ENCODE data around the gene SPIRE2. TPM values are rescaled to one million over a fixed set of nuclear protein-coding genes. Genes with fewer than 3 reads are reported as not detected.

SPIRE2 gene
- total and polyA plus RNA-seq, 2 of the 4 experiments (the other 2 are of a cell fraction) = 0.72 to 1.9 TPM

DNA sequence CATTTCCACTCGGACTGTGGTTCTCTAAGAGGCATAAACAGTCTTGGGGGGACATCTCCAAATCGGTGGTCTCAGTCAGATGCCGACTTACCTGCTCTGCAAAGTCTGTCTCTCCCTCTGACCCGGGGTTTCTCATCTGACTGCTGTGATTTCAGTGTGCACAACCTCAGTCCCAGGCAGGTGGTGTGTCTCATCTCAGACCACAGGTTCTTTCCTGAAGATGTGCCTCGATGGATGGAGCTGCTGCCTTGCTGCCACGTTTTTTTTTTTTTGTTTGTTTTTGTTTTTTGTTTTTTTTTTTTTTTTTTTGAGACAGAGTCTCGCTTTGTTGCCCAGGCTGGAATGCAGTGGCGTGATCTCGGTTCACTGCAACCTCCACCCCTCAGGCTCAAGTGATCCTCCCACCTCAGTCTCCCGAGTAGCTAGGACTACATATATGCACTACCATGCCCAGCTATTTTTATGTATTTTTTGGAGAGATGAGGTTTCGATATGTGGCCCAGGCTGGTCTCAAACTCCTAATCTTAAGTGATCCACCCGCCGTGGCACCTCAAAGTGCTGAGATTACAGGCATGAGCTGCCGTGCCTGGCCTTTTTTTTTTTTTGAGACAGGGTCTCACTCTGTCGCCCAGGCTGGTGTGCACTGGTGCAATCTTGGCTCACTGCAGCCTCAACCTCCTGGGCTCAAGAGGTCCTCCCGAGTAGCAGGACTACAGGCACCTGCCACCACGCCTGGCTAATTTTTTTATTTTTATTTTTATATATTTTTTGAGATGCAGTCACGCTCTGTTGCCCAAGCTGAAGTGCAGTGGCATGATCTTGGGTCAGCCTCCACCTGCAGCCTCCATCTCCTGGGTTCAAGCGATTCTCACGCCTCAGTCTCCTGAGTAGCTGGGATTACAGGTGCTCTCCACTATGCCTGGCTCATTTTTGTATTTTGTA is 15.4 kb downstream of the SPIRE2 start:
- Histone ChIP-seq H3K56ac (ENCODE audit: extremely low read depth, insufficient read depth, low read length) (no peak overlapping the region), H2AFZ (replicated peaks; ENCODE audit: low read length, poor library complexity) (no peak overlapping the region), H3K18ac (ENCODE audit: low read depth, low read length) (no peak overlapping the region), H3K23ac (ENCODE audit: low read depth, low read length) (no peak overlapping the region), H2BK120ac (ENCODE audit: low read depth, low read length) (no peak overlapping the region), H2BK15ac (ENCODE audit: low read depth, low read length) (no peak overlapping the region), H4K91ac (ENCODE audit: insufficient read depth, low read depth, low read length) (no peak overlapping the region), H3K4me3 (ENCODE audit: insufficient read depth, low read depth, low read length) (no peak overlapping the region), H2AK9ac (replicated peaks; ENCODE audit: low read depth, low read length, poor library complexity) (no peak overlapping the region), H4K8ac (ENCODE audit: low read depth in 2 of 2, low read length in 2 of 2) (no peak overlapping the region), H3K9me1 (ENCODE audit: insufficient read depth, low read length) (peaks cover 6% of the 10 kb centered on the region; the same call in 1 of the 2 replicates), H4K20me1 (ENCODE audit: insufficient read depth, low read length) (no peaks in the 10 kb centered on the region), H3K4ac (ENCODE audit: low read depth, low read length) (no peak overlapping the region), H3K4me2 (ENCODE audit: low read depth, low read length) (no peak overlapping the region), H3K9ac (ENCODE audit: low read depth, low read length) (no peak overlapping the region), H3K9me3 (ENCODE audit: control insufficient read depth, insufficient read depth, low read length) (no peaks in the 10 kb centered on the region), H2AK5ac (ENCODE audit: low read depth, low read length) (no peak overlapping the region), H3K27ac (ENCODE audit: insufficient read depth, low read length) (no peak overlapping the region), H3K36me3 (ENCODE audit: control insufficient read depth, insufficient read depth, low read length) (no peaks in the 10 kb centered on the region), H3K27me3 (ENCODE audit: control insufficient read depth, insufficient read depth, low read length) (no peaks in the 10 kb centered on the region), H4K5ac (ENCODE audit: low read depth, low read length) (no peak overlapping the region), H3K14ac (replicated peaks; ENCODE audit: low read depth, low read length) (no peak overlapping the region), H3K79me1 (ENCODE audit: low read depth in 1 of 2, low read length in 2 of 2) (0 out of 4 replicates have a peak, but pooled peaks cover 0 to 3% of the 10 kb centered on the region in 2 experiments), H2BK5ac (ENCODE audit: low read depth, low read length, poor library complexity, severe bottlenecking) (no peak overlapping the region), H3K4me1 (ENCODE audit: control insufficient read depth, insufficient read depth, low read length) (peaks cover 6% of the 10 kb centered on the region; the same call in 1 of the 2 replicates), H2BK20ac (ENCODE audit: low read depth, low read length) (no peak overlapping the region)
- ChIA-PET CTCF (no interaction called here), POLR2A (ENCODE audit: unreplicated experiment) (no interaction called here)
- no TSS peak for BruUV-seq (replicated peaks)
- ATAC-seq (ENCODE audit: low read depth) (no peak), DNase-seq (no peak)
- in situ Hi-C loops (cut with MboI; ENCODE audit: low sequenced_read_pairs) (no loop called here), intact Hi-C loops (cut with micrococcal nuclease) (no loop called here), dilution Hi-C loops (cut with HindIII; ENCODE audit: low sequenced_read_pairs, unreplicated experiment) (no loop called here)
- no peak for TF ChIP-seq SMC3 (IDR thresholded peaks at IDR 0.05; ENCODE audit: low read depth, low read length)
- no peak for TF ChIP-seq POLR2A (IDR thresholded peaks at IDR 0.05; ENCODE audit: low read depth, low read length)
- 77% methylated on average over 3 of the region's 20 CpGs; no CpG with 5 or more reads in 1 of the 2 experiments for WGBS, 2 experiments (ENCODE audit: extremely low coverage in 2 of 2, insufficient read length in 1 of 2)

Measured in IMR-90 (cell line).